Astrocyte of the cerebellum (primary cell): ENCODE results near the gene SVBP.
"Not testable (repeated sequence)": the region's sequence is repeated elsewhere in the genome, so short reads cannot be mapped to it uniquely, and the experiment has no call there.

Experiments used
- DNase-seq: peaks from one replicate; pipeline ENCODE4 v3.0.0-alpha.2; 2011; ENCODE audit warnings: low read depth
- H3K4me3 ChIP-seq: 2 replicates; pipeline ENCODE4 v1.5.1; 2011; ENCODE audit warnings: mild to moderate bottlenecking, low read depth, low read length, moderate library complexity
- CTCF ChIP-seq: IDR thresholded peaks from 2 replicates; pipeline ENCODE4 v1.5.1; 2012; ENCODE audit warnings: low read length, low read depth, moderate library complexity, mild to moderate bottlenecking; ENCODE audit errors: missing control alignments
- in situ Hi-C: cut with HindIII; loops from 2 replicates; pipeline ENCODE4 v1.10.0; 2017; ENCODE audit warnings: low sequenced_read_pairs

Gene SVBP

GRCh38 chr1:42816585-42817439, at the start of gene SVBP, which contains the start of gene ERMAP:
Gene SVBP (minus strand): TSS chr1:42817397. CDS start chr1:42816544, 853 bp downstream.
Gene ERMAP (plus strand): TSS chr1:42817122. CDS start chr1:42830449, 13,327 bp downstream.
- in situ Hi-C loops = no loop called here
- H3K4me3 ChIP-seq = peak within 1 kb of the TSS; percentile 71
- peak; percentile 45 for DNase-seq
- TF ChIP-seq CTCF = no peak

- H3K4me3 ChIP-seq = no peak overlapping the region
- DNase-seq = no peak
- no peak for TF ChIP-seq CTCF
- in situ Hi-C loops = no loop called here
Measured at GRCh38 chr1:42866549-42866948, 49.4 kb upstream of the SVBP start.

GRCh38 chr1:42861014-42861399, 43.8 kb upstream of the SVBP start:
- no peak overlapping the region for H3K4me3 ChIP-seq
- no peak for DNase-seq
- TF ChIP-seq CTCF = no peak
- in situ Hi-C loops = no loop called here

- no peak for DNase-seq
- no peak overlapping the region for H3K4me3 ChIP-seq
- no peak for TF ChIP-seq CTCF
- in situ Hi-C loops = no loop called here
Measured at GRCh38 chr1:42860339-42861013, 43.3 kb upstream of the SVBP start.

GRCh38 chr1:42859366-42859765, 42.2 kb upstream of the SVBP start:
- in situ Hi-C loops, DNase-seq: not testable (repeated sequence)

GRCh38 chr1:42856554-42856953, 39.4 kb upstream of the SVBP start:
- H3K4me3 ChIP-seq, DNase-seq, in situ Hi-C loops: not testable (repeated sequence)

More at GRCh38 chr1:42859366-42859765, 42.2 kb upstream of the SVBP start:
- not testable (repeated sequence) for H3K4me3 ChIP-seq

- in situ Hi-C loops = no loop called here
- TF ChIP-seq CTCF = no peak
- DNase-seq = no peak
- no peak overlapping the region for H3K4me3 ChIP-seq
Measured at GRCh38 chr1:42853116-42853884, 36.1 kb upstream of the SVBP start.
